Left ventricle myocardium inferior (tissue), 1 donor: ENCODE measurements around the gene CIB4. TPM values are rescaled to one million over a fixed set of nuclear protein-coding genes. Genes with fewer than 3 reads are reported as not detected.

Source experiments
- DNase-seq: peaks from one replicate; pipeline ENCODE4 v3.0.0-alpha.2; 2020
- H3K27ac ChIP-seq: fragments of 200-600 bp; replicated peaks from 2 replicates; pipeline ENCODE4 v1.8.0; 2021
- H3K27me3 ChIP-seq: fragments of 200-600 bp; 2 replicates; pipeline ENCODE4 v1.8.0; 2021; ENCODE audit warnings: low read depth
- H3K36me3 ChIP-seq: fragments of 200-600 bp; 2 replicates; pipeline ENCODE4 v1.8.0; 2021
- H3K4me1 ChIP-seq: fragments of 200-600 bp; 2 replicates; pipeline ENCODE4 v1.8.0; 2021
- H3K4me3 ChIP-seq: fragments of 200-600 bp; 2 replicates; pipeline ENCODE4 v1.8.0; 2021; ENCODE audit warnings: mild to moderate bottlenecking, moderate library complexity
- H3K9me3 ChIP-seq: fragments of 200-600 bp; replicated peaks from 2 replicates; pipeline ENCODE4 v1.8.0; 2021
- CTCF ChIP-seq: fragments of 200-600 bp; IDR thresholded peaks from 2 replicates; pipeline ENCODE4 v1.8.0; 2021; ENCODE audit warnings: antibody characterized with exemption, mild to moderate bottlenecking, borderline replicate concordance
- intact Hi-C: fragments of 100-400 bp; cut with micrococcal nuclease; formaldehyde crosslinking; loops from one replicate; pipeline ENCODE4 v1.11.0; 2022
- total RNA-seq: library from RNA; stranded (reverse); fragmentation: NEBNext Ultra II Directional; extraction: Animal tissue kit (Norgen Biotek cat#: 25700); gene quantifications from one replicate; pipeline ENCODE4 v1.2.1, GENCODE V29; 2021
- donor health status: DM: no; HTN: yes; CAD: no; lungs with severe emphysema.

CIB4 gene
- total RNA-seq, 1 donor from 2014 or later, result not detected

DNA sequence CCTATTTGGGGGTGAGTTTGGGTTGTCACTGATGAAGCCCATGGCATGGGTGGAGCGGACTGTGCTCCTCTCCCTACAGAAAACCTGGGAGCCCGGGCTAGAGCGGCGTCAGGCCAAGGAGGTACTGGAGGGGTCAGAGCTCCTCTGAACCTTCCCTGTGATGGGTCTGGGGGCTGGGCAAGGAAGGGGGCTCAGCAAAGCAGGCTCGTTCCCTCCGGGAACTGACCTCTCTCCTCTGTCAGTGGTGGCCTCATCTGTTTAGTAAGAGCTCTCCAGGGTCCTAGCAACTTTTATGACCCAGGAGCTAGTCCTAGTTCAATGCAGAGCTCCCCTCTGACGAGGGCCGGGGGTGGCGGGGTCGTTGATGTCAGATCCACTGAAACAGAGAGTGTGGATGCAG, 100.9 kb downstream of the CIB4 start:
- Histone ChIP-seq H3K4me1 (no peaks in the 10 kb centered on the region), H3K27ac (no peak overlapping the region), H3K36me3 (no peaks in the 10 kb centered on the region), H3K9me3 (no peaks in the 10 kb centered on the region), H3K27me3 (peaks cover 92% of the 10 kb centered on the region), H3K4me3 (no peak overlapping the region)
- no peak for TF ChIP-seq CTCF
- intact Hi-C loops, result no loop called here
- DNase-seq, result no peak

DNA sequence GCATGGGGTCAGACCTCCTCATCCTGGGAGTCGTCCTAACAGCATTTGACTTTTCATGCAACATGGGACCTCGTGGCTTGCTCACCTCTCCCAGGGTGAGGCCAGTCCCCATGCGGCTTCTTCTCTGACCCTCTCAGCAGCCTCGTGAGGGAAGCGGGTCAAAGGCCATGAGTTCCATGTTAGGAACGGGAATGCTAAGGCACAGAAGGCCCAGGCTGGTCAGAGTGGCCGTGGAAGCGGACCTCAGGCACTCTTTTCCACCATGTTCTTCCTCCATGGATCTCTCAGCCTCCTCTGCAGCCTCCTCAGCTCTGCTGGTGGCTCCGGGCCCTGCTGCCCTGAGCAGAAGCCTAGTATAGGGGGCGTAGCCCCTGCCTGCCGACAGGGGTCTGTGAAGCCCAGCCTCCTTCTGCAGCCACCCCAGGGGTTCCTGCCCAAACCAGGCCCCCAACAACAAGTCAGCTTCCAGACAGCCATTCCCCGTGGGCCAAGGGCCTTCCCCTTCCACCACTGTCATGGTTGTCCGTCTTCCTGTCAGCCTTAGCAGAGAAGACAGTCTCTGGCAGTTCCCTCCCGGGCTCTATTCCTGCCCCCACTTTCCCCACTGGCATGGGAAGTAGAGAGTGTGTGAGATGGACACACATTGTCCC, 103.2 kb downstream of the CIB4 start:
- Histone ChIP-seq H3K4me1 (peaks cover 9% of the 10 kb centered on the region), H3K36me3 (no peaks in the 10 kb centered on the region), H3K4me3 (no peak overlapping the region), H3K27me3 (peaks cover 70% of the 10 kb centered on the region), H3K27ac (no peak overlapping the region), H3K9me3 (no peaks in the 10 kb centered on the region)
- DNase-seq, result no peak
- no peak for TF ChIP-seq CTCF
- intact Hi-C loops, result no loop called here

GRCh38 chr2:26537069-26537825, 103.9 kb downstream of the CIB4 start:
- Histone ChIP-seq H3K27ac (no peak overlapping the region), H3K4me1 (peaks cover 9% of the 10 kb centered on the region), H3K4me3 (no peak overlapping the region), H3K36me3 (no peaks in the 10 kb centered on the region), H3K27me3 (peaks cover 63% of the 10 kb centered on the region), H3K9me3 (no peaks in the 10 kb centered on the region)
- intact Hi-C loops, result no loop called here
- TF ChIP-seq CTCF, result no peak
- DNase-seq, result no peak

- Histone ChIP-seq H3K4me1 (peaks cover 9% of the 10 kb centered on the region), H3K27ac (no peak overlapping the region), H3K9me3 (no peaks in the 10 kb centered on the region), H3K4me3 (no peak overlapping the region), H3K36me3 (no peaks in the 10 kb centered on the region), H3K27me3 (peaks cover 58% of the 10 kb centered on the region)
- no peak for TF ChIP-seq CTCF
- no peak for DNase-seq
- intact Hi-C loops, result no loop called here
Measured at GRCh38 chr2:26536371-26537068, 104.6 kb downstream of the CIB4 start.

DNA sequence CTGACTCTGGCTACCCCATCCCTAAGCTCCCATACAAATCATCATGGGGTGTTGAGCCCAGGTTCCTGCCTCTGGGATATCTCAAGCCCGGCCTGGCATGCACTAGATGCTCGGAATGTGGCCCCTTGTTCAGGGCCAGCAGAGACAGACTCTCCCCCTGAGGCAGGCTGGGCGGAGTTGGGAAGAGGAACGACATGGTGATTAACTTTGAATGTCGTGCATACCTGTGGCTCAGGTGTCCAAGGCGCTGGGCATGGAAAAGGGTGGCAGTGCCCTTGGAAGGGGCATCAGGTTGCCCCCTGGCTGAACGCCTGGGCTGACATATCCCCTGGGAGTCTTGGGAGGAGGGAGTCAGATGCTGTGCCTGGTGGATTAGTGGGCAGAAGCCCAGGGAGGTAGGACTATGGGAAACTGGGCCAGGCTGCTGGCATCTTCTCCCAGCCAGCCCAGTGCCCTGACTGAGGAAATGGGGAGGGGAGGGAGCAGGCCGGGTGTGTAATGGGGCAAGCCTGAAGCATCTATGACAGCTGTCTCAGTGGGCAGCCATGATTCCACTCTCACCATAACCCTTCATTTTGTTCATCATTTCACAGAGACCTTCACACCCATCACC, 105.4 kb downstream of the CIB4 start:
- Histone ChIP-seq H3K9me3 (no peaks in the 10 kb centered on the region), H3K4me3 (no peak overlapping the region), H3K27me3 (peaks cover 56% of the 10 kb centered on the region), H3K36me3 (no peaks in the 10 kb centered on the region), H3K4me1 (peaks cover 9% of the 10 kb centered on the region), H3K27ac (no peak overlapping the region)
- intact Hi-C loops, result no loop called here
- DNase-seq, result no peak
- TF ChIP-seq CTCF, result no peak
